ENCODE data around the gene PITX2.

Gene PITX2

GRCh38 chr4:110636171-110636679 lies 13.3 kb upstream of the PITX2 start:
- DNase-seq = no peak

GRCh38 chr4:110635163-110635865 lies 12.4 kb upstream of the PITX2 start:
- DNase-seq = no peak

DNA sequence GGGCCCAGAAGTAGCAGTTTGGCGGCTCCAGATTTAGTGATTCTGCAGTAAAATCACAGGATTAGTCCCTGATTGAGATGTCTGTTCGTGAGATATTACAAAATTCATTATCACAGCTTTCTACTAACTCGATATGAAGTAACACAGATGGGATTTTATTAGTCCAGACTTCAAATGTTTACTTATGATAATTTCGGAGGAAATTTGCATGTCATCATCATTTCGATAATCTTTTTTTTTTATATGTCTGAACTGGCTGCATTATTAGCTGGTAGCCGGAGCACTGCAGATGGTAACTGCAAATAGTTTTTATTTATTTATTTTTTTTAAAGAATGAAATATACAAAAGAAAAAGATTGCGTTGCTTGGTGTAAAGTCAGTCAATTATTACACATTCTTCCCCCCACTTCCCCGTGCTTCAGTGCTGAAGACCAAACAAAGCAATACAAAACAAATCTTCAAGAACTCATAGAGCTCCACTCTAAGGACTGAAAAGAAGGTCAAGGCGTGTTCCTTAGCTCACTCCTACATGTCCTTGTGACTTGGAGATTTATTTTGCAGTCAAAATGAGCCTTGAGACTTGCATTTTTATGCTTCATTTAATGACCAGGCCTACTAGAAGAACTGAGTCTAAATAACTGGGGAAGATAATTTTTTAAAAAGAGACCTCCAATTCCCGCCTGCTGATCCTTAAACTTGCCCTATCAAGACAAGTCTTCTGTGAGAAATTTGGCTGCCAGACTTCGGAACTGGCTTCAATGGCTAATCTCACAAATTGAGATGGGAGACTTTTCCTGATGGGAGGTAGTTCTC lies 11.7 kb upstream of the PITX2 start:
- DNase-seq = no peak

DNA sequence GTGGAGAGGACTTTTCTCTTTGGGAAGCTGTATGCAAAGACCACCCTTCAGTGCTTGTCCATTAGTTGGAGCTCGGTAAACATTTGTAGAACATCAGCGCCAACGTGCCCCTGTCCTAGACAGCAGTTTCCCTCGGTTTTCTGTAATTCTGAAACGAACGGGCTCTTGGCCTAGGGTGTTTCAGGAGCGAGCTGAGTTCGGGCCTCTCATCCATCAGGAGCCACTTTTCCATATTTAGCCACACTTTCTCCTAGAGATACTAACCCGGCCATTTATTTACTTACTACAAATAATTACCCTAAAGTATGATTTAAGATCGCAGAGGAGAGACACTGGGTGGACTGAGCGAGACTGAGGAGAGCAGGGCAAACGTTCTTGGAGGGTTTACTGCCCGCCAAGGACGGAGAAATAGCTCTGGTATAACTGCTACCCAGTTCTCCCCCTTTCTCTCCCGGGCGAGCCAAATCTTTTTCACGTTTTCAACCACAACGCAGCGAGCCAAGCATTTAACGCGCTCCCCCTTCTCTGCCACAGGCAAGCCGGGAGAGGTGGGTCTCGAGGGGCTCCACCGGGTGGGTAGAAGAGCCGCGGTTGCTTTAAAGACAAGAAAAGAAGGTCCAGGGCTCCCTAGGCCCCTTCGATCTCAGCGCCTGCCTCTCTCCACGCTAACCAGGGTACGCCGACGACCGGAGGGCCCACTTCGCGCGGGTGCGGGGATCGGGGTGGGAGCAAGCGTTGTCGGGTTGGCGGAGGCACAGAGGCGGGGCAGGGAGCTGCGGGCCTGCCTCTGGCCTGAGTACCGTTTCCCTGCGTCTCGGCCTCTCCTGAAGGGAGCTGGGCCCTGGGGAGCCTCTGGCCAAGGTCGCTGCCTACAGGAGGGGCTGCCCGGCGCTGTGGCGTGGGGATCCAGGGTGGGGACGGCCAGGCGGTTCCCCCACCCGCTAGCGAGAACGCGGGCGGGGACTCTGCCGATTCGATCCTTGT lies 10.8 kb upstream of the PITX2 start:
- no peak for DNase-seq

- no peak for DNase-seq
Measured at GRCh38 chr4:110632506-110633357, 9.9 kb upstream of the PITX2 start.

GRCh38 chr4:110631584-110632505 lies 9.0 kb upstream of the PITX2 start:
- peak; percentile 67 for DNase-seq

DNA sequence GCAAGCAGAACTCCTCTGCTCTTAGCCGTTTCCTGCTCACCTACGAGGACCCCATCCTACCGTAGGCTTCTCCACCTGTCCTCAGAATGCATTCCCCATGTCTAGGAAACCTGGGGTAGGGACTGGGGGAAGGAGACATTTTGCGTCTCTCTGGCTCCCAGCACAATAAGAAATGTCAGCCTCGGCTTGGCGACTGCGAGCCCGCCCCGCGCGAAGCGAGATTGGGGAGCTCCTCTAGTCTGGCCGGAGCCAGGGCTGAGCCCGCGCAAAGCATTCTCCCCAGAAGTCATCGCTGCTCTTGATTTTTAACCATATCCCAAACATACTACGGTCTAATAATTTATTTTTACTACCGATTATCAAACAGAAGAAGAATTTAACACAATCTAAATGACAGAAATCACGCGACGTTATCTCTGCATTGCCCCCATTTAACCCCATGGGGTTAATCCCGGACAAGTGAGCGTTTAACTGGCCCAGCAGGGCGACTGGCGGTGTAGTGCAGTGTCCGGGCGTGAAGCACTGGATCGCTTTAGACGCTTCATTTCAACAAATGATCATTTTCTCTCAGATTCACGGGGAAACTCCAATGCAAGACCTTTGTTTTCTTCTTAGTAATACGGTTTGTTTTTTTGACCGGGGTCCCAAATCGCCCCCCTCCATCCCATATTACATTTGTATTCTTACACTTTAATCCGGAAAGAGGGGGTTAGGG lies 8.0 kb upstream of the PITX2 start:
- DNase-seq = no peak

DNA sequence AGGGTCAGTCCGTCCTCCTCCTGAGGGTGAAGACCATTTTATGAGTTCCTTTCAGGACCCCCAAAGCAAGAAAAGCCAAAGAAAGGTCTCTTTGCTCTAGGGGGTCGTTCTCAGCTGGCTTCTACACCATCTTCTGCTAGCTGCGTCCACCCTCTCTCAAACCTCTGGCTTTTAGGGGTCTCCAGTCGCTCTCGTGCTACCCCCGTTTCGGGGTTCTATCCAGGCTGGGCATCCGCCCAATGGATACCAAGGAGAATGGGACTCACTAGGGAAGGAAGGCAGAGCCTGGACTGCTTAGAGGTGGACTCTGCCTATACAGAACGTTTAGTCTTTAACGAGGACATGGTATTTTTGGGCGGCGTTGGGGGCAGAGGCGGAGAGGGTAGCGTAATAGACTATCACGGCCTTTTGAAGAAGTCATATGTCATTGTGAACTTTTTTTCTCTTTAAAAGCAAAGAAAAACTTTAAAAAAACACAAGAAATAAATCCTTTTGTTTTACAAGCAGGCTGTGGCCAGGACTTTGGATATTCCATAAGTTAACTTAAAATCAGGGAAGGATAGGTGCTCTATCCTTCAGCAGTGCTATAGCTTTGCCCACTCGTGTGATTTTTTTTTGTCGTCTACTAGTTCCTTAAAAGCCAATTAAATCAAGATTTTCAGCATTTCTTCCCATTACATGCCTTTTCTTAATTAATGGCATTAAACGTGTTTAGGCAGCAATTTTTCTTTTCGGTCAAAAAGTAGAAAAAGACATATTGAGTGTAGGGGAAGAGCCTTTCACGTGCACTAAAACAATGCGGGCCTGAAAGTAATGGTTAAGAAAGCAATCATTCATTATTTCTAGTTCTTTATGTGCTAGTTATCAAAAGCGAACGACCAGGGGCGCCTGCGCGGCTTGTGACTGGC lies 7.2 kb upstream of the PITX2 start:
- DNase-seq = no peak

DNA sequence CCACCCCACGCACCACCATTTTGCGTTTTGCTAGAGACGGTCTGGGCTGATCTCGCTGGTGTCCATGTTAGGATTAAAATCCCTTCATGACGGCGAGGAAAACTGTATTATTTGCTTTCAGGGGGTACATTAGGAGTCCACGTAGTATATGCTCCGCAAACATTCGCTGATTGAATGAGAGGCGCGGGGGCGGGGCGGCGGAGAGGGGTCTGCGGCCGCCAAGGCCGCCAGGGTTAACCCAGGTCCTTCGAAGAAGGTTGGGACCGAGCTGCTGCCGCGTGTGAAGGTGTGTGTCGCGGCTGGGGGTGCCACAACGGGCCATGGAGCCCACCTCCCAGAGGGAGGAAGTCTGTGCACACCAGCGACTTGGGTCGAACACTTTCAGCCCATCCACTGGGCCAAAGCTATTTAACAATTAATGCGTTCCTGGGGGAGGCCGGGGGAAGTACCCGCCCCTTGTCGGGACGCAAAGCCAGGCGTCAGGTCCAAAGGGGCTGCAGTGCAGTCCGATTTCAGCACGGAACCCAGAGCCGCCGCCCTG lies 6.4 kb upstream of the PITX2 start:
- no peak for DNase-seq

DNA sequence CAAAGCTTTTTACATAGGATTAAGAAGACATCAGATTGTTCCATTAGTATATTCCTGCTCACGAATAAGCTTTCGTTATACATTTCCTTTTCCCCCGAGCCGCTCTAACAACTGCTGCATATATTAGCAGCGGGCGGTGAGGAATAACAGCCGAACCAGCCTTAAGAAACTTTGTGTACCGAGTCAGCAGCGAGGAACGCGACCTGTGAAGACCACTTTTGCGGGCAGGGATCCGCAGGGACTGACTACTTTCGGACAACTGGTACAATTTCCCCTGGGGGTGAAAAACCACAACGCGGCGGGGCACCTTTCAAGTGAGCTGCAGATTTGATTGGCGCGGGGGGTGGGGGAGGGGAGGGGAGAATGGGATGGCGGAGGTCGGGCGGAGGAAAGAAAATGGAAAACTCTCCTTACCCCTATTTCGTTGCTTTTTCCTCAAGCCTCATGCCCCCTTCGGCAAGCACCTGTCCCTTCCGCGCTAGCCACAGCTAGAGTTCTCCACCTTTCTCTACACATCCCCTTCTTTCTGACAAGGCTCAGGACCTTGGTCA lies 5.9 kb upstream of the PITX2 start:
- DNase-seq = no peak

GRCh38 chr4:110627977-110628662 lies 5.2 kb upstream of the PITX2 start:
- no peak for DNase-seq

DNA sequence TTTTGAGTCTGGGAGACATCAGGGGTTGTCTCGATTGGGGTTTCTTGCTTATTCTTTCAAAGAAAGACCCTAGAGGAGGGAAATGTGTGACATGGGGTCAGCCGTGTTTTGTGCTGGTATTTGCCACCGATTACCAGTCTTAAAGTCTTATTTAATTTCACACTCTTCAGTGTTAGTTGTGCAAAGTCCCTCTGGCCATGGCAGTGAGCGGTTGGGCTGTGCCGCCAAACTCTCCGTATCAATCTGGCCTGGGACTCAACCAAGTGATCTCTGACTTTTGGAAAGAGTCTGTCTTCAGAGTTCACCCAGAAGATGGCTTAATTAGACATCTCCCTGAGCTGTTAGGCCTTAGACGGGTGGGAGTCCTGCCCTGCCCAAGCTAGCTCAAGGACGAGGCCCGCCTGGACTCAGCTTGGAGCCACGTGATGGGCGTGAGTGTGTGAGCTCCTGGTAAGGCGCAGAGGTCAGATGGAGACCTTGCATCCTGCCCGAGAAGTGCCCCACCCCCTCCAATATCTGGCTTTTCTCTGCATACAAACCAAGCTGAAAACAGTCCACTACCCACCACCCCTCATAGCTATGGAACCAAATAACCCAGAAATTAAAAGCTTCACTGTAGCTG lies 3.8 kb upstream of the PITX2 start:
- no peak for DNase-seq

DNA sequence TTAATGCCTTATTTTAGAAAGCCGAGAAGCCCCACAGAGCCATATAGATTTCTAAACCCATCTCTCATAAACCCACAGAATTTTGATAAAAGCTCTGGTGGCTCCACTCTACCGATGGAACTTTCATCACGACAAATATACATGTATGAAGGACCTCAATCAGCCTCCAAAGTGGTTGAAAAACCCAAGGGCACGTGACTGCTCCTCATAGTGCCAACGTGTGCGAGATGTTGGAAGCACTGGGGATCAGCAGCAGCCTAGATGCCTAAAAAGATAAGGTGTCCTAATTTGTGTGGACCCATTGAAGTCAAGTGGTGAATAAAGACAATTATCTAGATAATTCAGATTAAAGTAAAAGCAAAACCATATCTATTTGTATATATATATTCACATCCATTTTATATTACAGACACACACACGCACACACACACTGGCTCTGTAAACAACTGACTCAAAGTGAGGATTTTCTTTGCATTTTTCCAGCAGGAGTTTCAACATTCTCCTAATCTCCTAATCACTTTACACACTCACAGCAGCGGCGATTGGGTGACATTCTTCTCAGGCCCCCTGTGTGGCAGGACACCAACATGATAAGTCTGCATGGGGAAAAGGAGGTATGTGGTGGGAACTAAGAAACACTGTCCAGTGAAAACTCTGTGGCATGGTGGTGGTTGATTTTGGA lies 2.8 kb upstream of the PITX2 start:
- no peak for DNase-seq

GRCh38 chr4:110624904-110625494 lies 2.1 kb upstream of the PITX2 start:
- DNase-seq = no peak

- DNase-seq = no peak
Measured at GRCh38 chr4:110624398-110624780, 1.5 kb upstream of the PITX2 start.

DNA sequence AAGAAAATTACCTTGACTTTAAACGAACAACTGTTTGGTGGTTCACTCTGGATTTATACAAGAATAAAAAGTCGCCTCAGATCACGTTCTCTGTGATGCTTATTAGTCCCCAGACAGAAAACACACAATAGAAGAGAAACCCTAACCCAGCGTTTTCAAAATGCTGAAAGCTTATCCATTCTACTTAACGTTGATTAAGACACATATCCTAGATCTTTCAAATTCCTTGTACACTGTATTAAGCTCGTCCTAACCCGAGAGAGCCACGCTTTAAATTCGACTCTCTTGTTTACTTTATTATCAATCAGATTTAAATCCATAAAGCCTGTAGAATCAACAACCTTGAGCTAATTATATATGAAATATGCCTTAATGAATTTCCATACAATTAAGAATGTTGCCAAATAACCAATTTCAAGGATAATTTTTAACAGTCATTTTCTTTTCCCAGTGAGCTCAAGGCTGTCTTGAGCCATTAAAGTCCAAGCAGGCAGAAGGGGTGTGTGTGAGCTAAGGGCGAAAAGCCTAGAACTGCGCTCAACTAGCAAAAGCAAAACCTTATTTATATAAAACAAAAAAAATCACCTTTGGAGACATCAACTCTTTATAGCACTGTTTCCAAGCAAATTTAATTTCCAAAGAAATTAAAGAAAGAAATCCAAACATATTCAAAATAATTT lies 981 bp upstream of the PITX2 start:
- no peak for DNase-seq
